ENCODE measurements around the gene DCDC2.

GRCh38 chr6:24139080-24139479, 218.8 kb downstream of the DCDC2 start:
- TF ChIP-seq CTCF (conservative IDR thresholded peaks at IDR 0.05 in 1 of 2, IDR thresholded peaks at IDR 0.05 in 1 of 2; ENCODE audit: extremely low read depth in 1 of 2, insufficient read depth in 1 of 2, low read depth in 1 of 2, low read length in 2 of 2) (no peak), EZH2 (IDR thresholded peaks at IDR 0.05; ENCODE audit: borderline replicate concordance, low read length) (no peak)

All from mammary epithelial cell (primary cell).